GM10266 (cell line): ENCODE measurements around the gene PTMS.

ENCODE experiments used
- DNase-seq: peaks from one replicate; pipeline ENCODE4 v3.0.0; 2012; ENCODE audit errors: extremely low spot score
- CTCF ChIP-seq: IDR thresholded peaks from 2 replicates; pipeline ENCODE4 v1.5.1; 2012; ENCODE audit warnings: mild to moderate bottlenecking, low read depth; ENCODE audit not compliant: control insufficient read depth, insufficient read depth; ENCODE audit errors: missing control alignments

PTMS gene

GRCh38 chr12:6810758-6811157, 44.6 kb downstream of the PTMS start:
- no peak for DNase-seq
- no peak for TF ChIP-seq CTCF

- TF ChIP-seq CTCF = no peak
- no peak for DNase-seq
Observed at GRCh38 chr12:6813363-6813762, 47.2 kb downstream of the PTMS start.

DNA sequence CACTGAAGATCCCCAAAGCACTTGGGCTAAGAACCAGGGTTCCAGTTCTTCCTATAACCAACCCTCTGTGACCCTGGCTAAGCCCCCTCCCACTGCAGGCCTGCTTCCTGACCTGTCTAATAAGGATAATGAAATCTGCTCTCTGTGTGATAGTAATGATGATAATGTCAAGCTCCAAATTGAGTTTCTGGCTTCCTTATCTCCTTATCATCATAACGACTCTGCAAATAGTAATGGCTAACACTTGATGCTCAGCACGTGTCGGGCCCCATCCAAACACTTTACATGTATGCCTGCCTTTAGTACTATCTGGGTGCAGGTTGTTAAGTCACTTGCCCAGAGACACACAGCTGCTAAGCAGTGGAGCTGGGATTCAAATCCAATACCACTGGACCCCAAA, 50.4 kb downstream of the PTMS start:
- DNase-seq = no peak
- TF ChIP-seq CTCF = no peak

GRCh38 chr12:6817098-6817497, 50.9 kb downstream of the PTMS start:
- TF ChIP-seq CTCF = no peak
- no peak for DNase-seq

- no peak for TF ChIP-seq CTCF
- no peak for DNase-seq
Observed at GRCh38 chr12:6817662-6818157, 51.5 kb downstream of the PTMS start.

DNA sequence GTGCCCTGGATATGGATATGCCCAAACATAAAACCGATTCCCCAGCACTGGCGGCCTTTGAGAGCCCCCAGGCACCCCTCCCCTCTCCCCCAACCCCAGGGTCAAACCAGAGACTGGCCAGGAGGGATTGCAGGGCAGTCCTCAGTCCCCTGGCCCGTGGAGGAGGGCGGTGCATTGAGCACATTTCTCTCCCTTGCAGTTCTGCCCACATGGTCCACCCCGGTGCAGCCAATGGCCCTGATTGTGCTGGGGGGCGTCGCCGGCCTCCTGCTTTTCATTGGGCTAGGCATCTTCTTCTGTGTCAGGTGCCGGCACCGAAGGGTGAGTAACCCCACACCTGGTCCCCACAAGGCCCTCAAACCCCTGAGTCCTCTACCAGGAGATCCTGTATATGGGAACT, 52.1 kb downstream of the PTMS start:
- no peak for DNase-seq
- TF ChIP-seq CTCF = no peak

GRCh38 chr12:6818645-6819044, 52.5 kb downstream of the PTMS start:
- no peak for TF ChIP-seq CTCF
- DNase-seq = no peak
